H1 (cell line): ENCODE measurements around the gene TXNDC15. TPM values are rescaled to one million over a fixed set of nuclear protein-coding genes. Genes with fewer than 3 reads are reported as not detected.

Experiments used
- CBX8 ChIP-seq: fragments of 300-800, 300-1000 bp; sonication (generic); IDR thresholded peaks from 2 replicates; pipeline ENCODE4 v1.7.1; 2016; ENCODE audit warnings: low read depth, low read length, borderline replicate concordance
- CHD2 ChIP-seq: IDR thresholded peaks from 2 replicates; pipeline ENCODE4 v1.6.1; 2012; ENCODE audit warnings: low read length, improper control_type of control experiment
- CTBP2 ChIP-seq: IDR thresholded peaks from 2 replicates; pipeline ENCODE4 v1.7.0; 2011; ENCODE audit warnings: borderline replicate concordance, mild to moderate bottlenecking, moderate library complexity, mixed read lengths, low read length; ENCODE audit not compliant: insufficient read depth, insufficient read length
- KDM5A ChIP-seq: fragments of 200-600 bp; IDR thresholded peaks from 2 replicates; pipeline ENCODE4 v1.7.1; 2012; ENCODE audit warnings: mild to moderate bottlenecking, low read length, inconsistent platforms, mixed read lengths
- MAFK ChIP-seq: IDR thresholded peaks from 2 replicates; pipeline ENCODE4 v1.6.1; 2012; ENCODE audit warnings: low read depth, mild to moderate bottlenecking, improper control_type of control experiment, low read length
- TAF7 ChIP-seq: optimal IDR thresholded peaks from 2 replicates; pipeline ENCODE3; 2011; ENCODE audit warnings: low read depth, mild to moderate bottlenecking, inconsistent platforms, low read length, moderate library complexity, borderline replicate concordance
- TEAD4 ChIP-seq: IDR thresholded peaks from 2 replicates; pipeline ENCODE4 v1.6.1; 2012; ENCODE audit warnings: low read depth, low read length, inconsistent platforms, mixed read lengths
- polyA plus RNA-seq, 7 experiments: library from polyadenylated mRNA; depleted of rRNA in 3 of 7; stranded (reverse) in 5 of 7; unstranded in 2 of 7; fragments of >200 nt in 5 of 7; fragments of 200-250 nt in 2 of 7; gene quantifications; 1 replicate in 5 of 7; 2 replicates in 1 of 7; 4 replicates in 1 of 7; pipeline versions ENCODE4 v1.2.1 to v1.2.3, GENCODE V29; 2011 to 2013; ENCODE audit warnings: missing spikeins in 2 of 7, mixed read lengths in 2 of 7
- total RNA-seq: library from RNA; stranded (reverse); fragmentation: NEBNext Ultra II Directional; extraction: Animal tissue kit (Norgen Biotek cat#: 25700); gene quantifications from 2 replicates; pipeline ENCODE4 v1.2.1, GENCODE V29; 2021
- TF ChIP-seq, protein P1 (sequence below): fragments of 300-600 bp; sonication (generic); IDR thresholded peaks from 2 replicates; pipeline ENCODE4 v1.7.1; 2012; ENCODE audit warnings: low read length, moderate library complexity, mild to moderate bottlenecking, inconsistent platforms; ENCODE audit not compliant: insufficient replicate concordance
- TF ChIP-seq, protein P2 (sequence below): IDR thresholded peaks from 2 replicates; pipeline ENCODE4 v1.6.1; 2012; ENCODE audit warnings: inconsistent platforms

The TXNDC15 gene
- total and polyA plus RNA-seq, 2 of the 8 experiments (the other 6 are each of a cell fraction or from before 2014, with no cell fraction given), result 20.1 to 30.8 TPM

DNA sequence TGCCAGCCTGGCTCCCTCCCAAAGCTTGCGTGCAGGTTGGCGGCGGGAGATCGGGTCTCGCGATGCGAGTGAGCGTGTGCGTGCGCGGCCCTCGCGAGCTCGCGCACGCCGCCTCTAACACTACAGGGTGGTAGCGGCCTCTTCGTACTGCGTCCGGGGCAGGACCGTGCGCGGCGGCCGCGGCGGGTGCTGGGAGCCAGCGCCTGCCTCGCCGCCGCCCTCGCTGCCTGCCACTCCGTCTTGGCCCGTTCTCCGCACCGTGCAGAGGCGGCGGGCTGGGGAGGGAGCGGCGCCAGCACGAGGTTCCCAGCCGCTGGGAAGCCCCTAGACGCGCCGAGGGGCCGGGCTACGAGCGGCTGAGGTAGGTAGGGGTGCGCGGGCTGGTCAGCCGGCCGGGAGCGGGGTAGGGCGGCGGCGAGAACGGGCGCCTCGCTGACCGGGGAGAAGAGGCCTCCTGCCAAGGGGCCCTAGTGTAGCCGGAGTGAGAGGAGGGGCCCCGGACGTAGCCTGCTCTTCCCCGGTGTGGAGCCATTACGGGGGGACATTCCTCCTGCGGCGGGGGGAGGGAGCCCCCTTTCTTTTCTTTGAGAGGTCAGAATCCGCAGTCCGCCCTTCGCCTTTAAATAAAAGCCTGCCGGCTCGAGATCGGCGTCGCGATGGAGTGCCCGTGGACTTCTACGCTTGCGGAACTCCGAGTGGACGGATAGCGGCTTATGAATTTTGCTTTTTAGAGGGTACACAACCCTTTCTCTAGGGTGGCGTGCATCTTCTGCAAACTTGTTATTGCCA, 28.1 kb upstream of the TXNDC15 start, which contains the start of gene C5orf24 (continued):
- TF ChIP-seq, protein P1, sequence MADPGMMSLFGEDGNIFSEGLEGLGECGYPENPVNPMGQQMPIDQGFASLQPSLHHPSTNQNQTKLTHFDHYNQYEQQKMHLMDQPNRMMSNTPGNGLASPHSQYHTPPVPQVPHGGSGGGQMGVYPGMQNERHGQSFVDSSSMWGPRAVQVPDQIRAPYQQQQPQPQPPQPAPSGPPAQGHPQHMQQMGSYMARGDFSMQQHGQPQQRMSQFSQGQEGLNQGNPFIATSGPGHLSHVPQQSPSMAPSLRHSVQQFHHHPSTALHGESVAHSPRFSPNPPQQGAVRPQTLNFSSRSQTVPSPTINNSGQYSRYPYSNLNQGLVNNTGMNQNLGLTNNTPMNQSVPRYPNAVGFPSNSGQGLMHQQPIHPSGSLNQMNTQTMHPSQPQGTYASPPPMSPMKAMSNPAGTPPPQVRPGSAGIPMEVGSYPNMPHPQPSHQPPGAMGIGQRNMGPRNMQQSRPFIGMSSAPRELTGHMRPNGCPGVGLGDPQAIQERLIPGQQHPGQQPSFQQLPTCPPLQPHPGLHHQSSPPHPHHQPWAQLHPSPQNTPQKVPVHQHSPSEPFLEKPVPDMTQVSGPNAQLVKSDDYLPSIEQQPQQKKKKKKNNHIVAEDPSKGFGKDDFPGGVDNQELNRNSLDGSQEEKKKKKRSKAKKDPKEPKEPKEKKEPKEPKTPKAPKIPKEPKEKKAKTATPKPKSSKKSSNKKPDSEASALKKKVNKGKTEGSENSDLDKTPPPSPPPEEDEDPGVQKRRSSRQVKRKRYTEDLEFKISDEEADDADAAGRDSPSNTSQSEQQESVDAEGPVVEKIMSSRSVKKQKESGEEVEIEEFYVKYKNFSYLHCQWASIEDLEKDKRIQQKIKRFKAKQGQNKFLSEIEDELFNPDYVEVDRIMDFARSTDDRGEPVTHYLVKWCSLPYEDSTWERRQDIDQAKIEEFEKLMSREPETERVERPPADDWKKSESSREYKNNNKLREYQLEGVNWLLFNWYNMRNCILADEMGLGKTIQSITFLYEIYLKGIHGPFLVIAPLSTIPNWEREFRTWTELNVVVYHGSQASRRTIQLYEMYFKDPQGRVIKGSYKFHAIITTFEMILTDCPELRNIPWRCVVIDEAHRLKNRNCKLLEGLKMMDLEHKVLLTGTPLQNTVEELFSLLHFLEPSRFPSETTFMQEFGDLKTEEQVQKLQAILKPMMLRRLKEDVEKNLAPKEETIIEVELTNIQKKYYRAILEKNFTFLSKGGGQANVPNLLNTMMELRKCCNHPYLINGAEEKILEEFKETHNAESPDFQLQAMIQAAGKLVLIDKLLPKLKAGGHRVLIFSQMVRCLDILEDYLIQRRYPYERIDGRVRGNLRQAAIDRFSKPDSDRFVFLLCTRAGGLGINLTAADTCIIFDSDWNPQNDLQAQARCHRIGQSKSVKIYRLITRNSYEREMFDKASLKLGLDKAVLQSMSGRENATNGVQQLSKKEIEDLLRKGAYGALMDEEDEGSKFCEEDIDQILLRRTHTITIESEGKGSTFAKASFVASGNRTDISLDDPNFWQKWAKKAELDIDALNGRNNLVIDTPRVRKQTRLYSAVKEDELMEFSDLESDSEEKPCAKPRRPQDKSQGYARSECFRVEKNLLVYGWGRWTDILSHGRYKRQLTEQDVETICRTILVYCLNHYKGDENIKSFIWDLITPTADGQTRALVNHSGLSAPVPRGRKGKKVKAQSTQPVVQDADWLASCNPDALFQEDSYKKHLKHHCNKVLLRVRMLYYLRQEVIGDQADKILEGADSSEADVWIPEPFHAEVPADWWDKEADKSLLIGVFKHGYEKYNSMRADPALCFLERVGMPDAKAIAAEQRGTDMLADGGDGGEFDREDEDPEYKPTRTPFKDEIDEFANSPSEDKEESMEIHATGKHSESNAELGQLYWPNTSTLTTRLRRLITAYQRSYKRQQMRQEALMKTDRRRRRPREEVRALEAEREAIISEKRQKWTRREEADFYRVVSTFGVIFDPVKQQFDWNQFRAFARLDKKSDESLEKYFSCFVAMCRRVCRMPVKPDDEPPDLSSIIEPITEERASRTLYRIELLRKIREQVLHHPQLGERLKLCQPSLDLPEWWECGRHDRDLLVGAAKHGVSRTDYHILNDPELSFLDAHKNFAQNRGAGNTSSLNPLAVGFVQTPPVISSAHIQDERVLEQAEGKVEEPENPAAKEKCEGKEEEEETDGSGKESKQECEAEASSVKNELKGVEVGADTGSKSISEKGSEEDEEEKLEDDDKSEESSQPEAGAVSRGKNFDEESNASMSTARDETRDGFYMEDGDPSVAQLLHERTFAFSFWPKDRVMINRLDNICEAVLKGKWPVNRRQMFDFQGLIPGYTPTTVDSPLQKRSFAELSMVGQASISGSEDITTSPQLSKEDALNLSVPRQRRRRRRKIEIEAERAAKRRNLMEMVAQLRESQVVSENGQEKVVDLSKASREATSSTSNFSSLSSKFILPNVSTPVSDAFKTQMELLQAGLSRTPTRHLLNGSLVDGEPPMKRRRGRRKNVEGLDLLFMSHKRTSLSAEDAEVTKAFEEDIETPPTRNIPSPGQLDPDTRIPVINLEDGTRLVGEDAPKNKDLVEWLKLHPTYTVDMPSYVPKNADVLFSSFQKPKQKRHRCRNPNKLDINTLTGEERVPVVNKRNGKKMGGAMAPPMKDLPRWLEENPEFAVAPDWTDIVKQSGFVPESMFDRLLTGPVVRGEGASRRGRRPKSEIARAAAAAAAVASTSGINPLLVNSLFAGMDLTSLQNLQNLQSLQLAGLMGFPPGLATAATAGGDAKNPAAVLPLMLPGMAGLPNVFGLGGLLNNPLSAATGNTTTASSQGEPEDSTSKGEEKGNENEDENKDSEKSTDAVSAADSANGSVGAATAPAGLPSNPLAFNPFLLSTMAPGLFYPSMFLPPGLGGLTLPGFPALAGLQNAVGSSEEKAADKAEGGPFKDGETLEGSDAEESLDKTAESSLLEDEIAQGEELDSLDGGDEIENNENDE, result no peak
- TF ChIP-seq MAFK (no peak), TEAD4 (no peak; the same call in 1 of the 2 replicates), CHD2 (peak; percentile 96), TAF7 (peak; percentile 82), CBX8 (no peak), CTBP2 (no peak), KDM5A (no peak)
- TF ChIP-seq, protein P2, sequence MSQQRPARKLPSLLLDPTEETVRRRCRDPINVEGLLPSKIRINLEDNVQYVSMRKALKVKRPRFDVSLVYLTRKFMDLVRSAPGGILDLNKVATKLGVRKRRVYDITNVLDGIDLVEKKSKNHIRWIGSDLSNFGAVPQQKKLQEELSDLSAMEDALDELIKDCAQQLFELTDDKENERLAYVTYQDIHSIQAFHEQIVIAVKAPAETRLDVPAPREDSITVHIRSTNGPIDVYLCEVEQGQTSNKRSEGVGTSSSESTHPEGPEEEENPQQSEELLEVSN, result peak; percentile 95
